DND-41 (cell line): ENCODE data around the gene APOC1.
"Not testable (repeated sequence)": the region's sequence is repeated elsewhere in the genome, so short reads cannot be mapped to it uniquely, and the experiment has no call there.

ENCODE experiments used
- ATAC-seq: fragments of 200-7000 bp; cut with Tn5 transposase; 3 replicates; pipeline ENCODE4 v1.9.1; 2021; ENCODE audit warnings: low read depth; ENCODE audit not compliant: insufficient read depth
- DNase-seq: peaks from one replicate; pipeline ENCODE4 v3.0.0-alpha.2; 2020
- H2AFZ ChIP-seq: 2 replicates; pipeline ENCODE4 v1.6.0; 2012; ENCODE audit warnings: low read depth, low read length
- H3K27ac ChIP-seq: 2 replicates; pipeline ENCODE4 v1.5.1; 2012; ENCODE audit warnings: low read length, inconsistent platforms
- H3K27me3 ChIP-seq: fragments of 200-600 bp; sonication (generic); 2 replicates; pipeline ENCODE4 v1.6.0; 2012; ENCODE audit warnings: low read length, mild to moderate bottlenecking, inconsistent platforms; ENCODE audit not compliant: insufficient read depth, poor library complexity
- H3K36me3 ChIP-seq: 2 replicates; pipeline ENCODE4 v1.5.1; 2012; ENCODE audit warnings: low read length, inconsistent platforms; ENCODE audit not compliant: insufficient read depth
- H3K4me1 ChIP-seq: 2 replicates; pipeline ENCODE4 v1.5.1; 2012; ENCODE audit warnings: mild to moderate bottlenecking, low read length; ENCODE audit not compliant: insufficient read depth
- H3K4me2 ChIP-seq: 2 replicates; pipeline ENCODE4 v1.6.0; 2012; ENCODE audit warnings: mild to moderate bottlenecking, moderate library complexity, low read length, inconsistent platforms; ENCODE audit not compliant: insufficient read depth
- H3K4me3 ChIP-seq, 2 experiments: fragments of 200-600 bp in 1 of 2; shearing (Covaris generic) in 1 of 2; 2 replicates each; pipeline ENCODE4 v1.5.1; 2012 to 2016; ENCODE audit warnings: inconsistent platforms in 2 of 2, low read length in 2 of 2, mild to moderate bottlenecking in 2 of 2, low read depth in 1 of 2, moderate library complexity in 1 of 2
- H3K79me2 ChIP-seq: 2 replicates; pipeline ENCODE4 v1.6.0; 2012; ENCODE audit warnings: low read length, inconsistent platforms; ENCODE audit not compliant: insufficient read depth
- H3K9ac ChIP-seq: 2 replicates; pipeline ENCODE4 v1.6.0; 2012; ENCODE audit warnings: low read depth, mild to moderate bottlenecking, inconsistent platforms, low read length, moderate library complexity
- H3K9me3 ChIP-seq: 2 replicates; pipeline ENCODE4 v1.5.1; 2012; ENCODE audit warnings: low read length, moderate library complexity, mild to moderate bottlenecking, inconsistent platforms; ENCODE audit not compliant: insufficient read depth, severe bottlenecking
- H4K20me1 ChIP-seq: 2 replicates; pipeline ENCODE4 v1.6.0; 2012; ENCODE audit warnings: low read length; ENCODE audit not compliant: insufficient read depth
- EZH2 ChIP-seq: IDR thresholded peaks from 3 replicates; pipeline ENCODE4 v1.6.1; 2012; ENCODE audit warnings: borderline replicate concordance, low read depth, mild to moderate bottlenecking, moderate library complexity, low read length, inconsistent platforms; ENCODE audit not compliant: severe bottlenecking
- TF ChIP-seq, protein P1 (sequence below): IDR thresholded peaks from 2 replicates; pipeline ENCODE4 v1.5.1; 2012; ENCODE audit warnings: borderline replicate concordance, low read length, moderate library complexity, mild to moderate bottlenecking; ENCODE audit not compliant: poor library complexity, severe bottlenecking; ENCODE audit errors: extremely low read depth

The APOC1 gene

DNA sequence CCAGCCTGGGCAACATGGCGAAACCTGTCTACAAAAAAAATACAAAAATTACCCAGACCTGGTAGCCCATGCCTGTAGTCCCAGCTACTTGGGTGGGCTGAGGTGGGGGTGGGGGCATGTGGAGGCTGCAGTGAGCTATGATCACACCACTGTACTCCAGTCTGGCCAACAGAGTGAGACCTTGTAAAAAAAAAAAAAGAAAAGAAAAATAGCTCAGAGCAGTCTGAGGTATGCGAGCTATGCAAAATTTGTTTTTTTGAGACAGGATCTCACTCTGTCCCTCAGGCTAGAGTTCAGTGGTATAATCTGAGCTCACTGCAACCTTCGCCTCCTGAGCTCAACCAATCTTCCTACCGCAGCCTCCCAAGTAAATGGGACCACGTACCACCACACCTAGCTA, 30.5 kb upstream of the APOC1 start:
- H4K20me1 ChIP-seq = no peaks in the 10 kb centered on the region
- no peak for ATAC-seq
- no peak overlapping the region for H2AFZ ChIP-seq
- no peaks in the 10 kb centered on the region for H3K27me3 ChIP-seq
- TF ChIP-seq, protein P1, sequence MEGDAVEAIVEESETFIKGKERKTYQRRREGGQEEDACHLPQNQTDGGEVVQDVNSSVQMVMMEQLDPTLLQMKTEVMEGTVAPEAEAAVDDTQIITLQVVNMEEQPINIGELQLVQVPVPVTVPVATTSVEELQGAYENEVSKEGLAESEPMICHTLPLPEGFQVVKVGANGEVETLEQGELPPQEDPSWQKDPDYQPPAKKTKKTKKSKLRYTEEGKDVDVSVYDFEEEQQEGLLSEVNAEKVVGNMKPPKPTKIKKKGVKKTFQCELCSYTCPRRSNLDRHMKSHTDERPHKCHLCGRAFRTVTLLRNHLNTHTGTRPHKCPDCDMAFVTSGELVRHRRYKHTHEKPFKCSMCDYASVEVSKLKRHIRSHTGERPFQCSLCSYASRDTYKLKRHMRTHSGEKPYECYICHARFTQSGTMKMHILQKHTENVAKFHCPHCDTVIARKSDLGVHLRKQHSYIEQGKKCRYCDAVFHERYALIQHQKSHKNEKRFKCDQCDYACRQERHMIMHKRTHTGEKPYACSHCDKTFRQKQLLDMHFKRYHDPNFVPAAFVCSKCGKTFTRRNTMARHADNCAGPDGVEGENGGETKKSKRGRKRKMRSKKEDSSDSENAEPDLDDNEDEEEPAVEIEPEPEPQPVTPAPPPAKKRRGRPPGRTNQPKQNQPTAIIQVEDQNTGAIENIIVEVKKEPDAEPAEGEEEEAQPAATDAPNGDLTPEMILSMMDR = no peak
- no peak for TF ChIP-seq EZH2
- H3K36me3 ChIP-seq = no peaks in the 10 kb centered on the region
- no peaks in the 10 kb centered on the region for H3K4me1 ChIP-seq
- DNase-seq = no peak
- H3K4me2 ChIP-seq = no peak overlapping the region
- H3K4me3 ChIP-seq = no peak overlapping the region
- no peak overlapping the region for H3K27ac ChIP-seq
- no peak overlapping the region for H3K9ac ChIP-seq
- no peaks in the 10 kb centered on the region for H3K79me2 ChIP-seq
- no peaks in the 10 kb centered on the region for H3K9me3 ChIP-seq

DNA sequence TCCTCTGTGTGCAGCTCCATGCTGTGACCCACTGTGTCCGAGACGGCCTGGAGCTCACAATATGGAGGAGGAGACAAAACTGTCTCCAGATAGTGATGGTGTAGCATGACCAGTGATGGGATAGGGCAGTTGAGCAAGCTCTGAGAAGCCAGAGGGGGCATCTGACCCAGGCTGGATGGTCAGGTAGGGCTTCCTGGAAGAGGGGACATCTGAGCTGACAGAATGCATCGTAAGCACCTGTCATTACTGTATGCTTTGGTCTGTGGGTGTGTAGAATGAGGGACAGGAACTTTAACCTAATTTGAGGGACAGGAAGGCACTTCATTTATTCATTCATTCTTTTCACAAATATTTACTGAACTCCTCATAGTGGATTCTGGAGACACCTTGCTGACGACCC, 29.8 kb upstream of the APOC1 start:
- ATAC-seq (no peak), DNase-seq (no peak)
- no peaks in the 10 kb centered on the region for H3K27me3 ChIP-seq
- no peak overlapping the region for H3K27ac ChIP-seq
- TF ChIP-seq, protein P1 = no peak
- no peak for TF ChIP-seq EZH2
- no peaks in the 10 kb centered on the region for H3K9me3 ChIP-seq
- H4K20me1 ChIP-seq = no peaks in the 10 kb centered on the region
- H3K79me2 ChIP-seq = no peaks in the 10 kb centered on the region
- H3K4me1 ChIP-seq = peaks cover 2% of the 10 kb centered on the region
- H3K4me3 ChIP-seq = no peak overlapping the region
- H3K4me2 ChIP-seq = no peak overlapping the region
- no peaks in the 10 kb centered on the region for H3K36me3 ChIP-seq
- H2AFZ ChIP-seq = no peak overlapping the region
- H3K9ac ChIP-seq = no peak overlapping the region

DNA sequence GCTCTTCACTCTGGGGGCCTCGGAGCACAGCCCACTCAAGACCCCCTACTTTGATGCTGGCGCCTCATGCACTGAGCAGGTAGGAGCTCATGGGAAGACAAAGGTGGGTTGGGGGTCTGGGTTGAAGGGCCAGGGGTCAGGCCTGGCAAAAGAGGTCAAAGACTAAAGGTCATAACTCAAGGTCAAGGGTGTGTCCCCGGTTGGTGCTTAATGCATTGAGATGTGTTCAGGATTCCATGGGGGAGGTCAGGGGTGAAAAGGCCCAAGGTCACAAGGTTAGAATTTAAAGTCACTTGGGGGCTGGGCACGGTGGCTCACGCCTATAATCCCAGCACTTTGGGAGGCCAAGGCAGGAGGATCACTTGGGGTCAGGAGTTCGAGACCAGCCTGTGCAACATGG, 28.3 kb upstream of the APOC1 start:
- no peaks in the 10 kb centered on the region for H3K36me3 ChIP-seq
- peaks cover 9% of the 10 kb centered on the region for H3K4me1 ChIP-seq
- no peaks in the 10 kb centered on the region for H3K27me3 ChIP-seq
- H3K79me2 ChIP-seq = peaks cover under 1% of the 10 kb centered on the region
- H4K20me1 ChIP-seq = no peaks in the 10 kb centered on the region
- H3K4me3 ChIP-seq = no peak overlapping the region
- no peak overlapping the region for H2AFZ ChIP-seq
- no peaks in the 10 kb centered on the region for H3K9me3 ChIP-seq
- DNase-seq (no peak), ATAC-seq (no peak)
- H3K9ac ChIP-seq = no peak overlapping the region
- H3K4me2 ChIP-seq = no peak overlapping the region
- TF ChIP-seq, protein P1 = no peak
- no peak for TF ChIP-seq EZH2
- no peak overlapping the region for H3K27ac ChIP-seq

DNA sequence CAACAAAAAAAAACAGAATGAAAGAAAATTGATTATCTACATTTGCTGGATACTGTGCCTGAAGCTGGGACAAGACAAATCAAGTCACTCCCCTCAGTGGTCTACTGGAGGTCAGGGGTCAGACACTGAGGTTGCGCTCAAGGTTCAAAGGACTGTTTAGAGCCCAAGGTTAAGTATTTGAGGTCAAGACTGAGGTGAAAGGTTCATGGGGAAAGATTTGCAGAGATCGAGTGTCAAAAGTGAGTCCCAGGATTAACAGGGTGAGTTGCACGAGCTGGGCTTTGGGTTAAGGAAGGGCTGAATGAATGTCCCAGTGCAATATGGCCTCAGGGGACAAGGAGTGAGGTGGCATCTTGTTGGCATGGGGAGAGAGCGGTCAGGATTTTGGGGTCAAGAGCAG, 26.8 kb upstream of the APOC1 start:
- no peaks in the 10 kb centered on the region for H3K27me3 ChIP-seq
- H4K20me1 ChIP-seq = peaks cover 11% of the 10 kb centered on the region
- H3K9ac ChIP-seq = no peak overlapping the region
- no peak overlapping the region for H3K27ac ChIP-seq
- peaks cover 16% of the 10 kb centered on the region for H3K79me2 ChIP-seq
- no peak for TF ChIP-seq EZH2
- TF ChIP-seq, protein P1 = no peak
- no peak overlapping the region for H3K4me2 ChIP-seq
- no peaks in the 10 kb centered on the region for H3K9me3 ChIP-seq
- peaks cover 10% of the 10 kb centered on the region for H3K36me3 ChIP-seq
- DNase-seq (no peak), ATAC-seq (no peak)
- peaks cover 20% of the 10 kb centered on the region for H3K4me1 ChIP-seq
- H3K4me3 ChIP-seq = no peak overlapping the region
- peak overlapping the region; percentile 22; the same call in 1 of the 2 replicates for H2AFZ ChIP-seq

DNA sequence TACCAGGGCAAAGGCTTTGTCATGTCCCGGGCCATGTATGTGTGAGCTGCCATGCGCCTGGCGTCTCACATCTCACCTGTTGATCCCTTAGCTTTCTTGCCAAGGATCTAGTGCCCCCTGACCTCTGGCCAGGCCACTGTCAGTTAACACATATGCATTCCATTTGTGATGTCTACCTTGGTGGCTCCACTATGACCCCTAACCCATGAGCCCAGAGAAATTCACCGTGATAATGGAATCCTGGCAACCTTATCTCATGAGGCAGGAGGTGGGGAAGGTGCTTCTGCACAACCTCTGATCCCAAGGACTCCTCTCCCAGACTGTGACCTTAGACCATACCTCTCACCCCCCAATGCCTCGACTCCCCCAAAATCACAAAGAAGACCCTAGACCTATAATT, 26.1 kb upstream of the APOC1 start:
- H3K4me2 ChIP-seq, H3K4me3 ChIP-seq, H3K9me3 ChIP-seq, ATAC-seq, DNase-seq, H3K27ac ChIP-seq, H3K9ac ChIP-seq, H3K27me3 ChIP-seq, H2AFZ ChIP-seq: not testable (repeated sequence)
- H3K36me3 ChIP-seq = peaks cover 17% of the 10 kb centered on the region
- peaks cover 27% of the 10 kb centered on the region for H3K4me1 ChIP-seq
- H4K20me1 ChIP-seq = peaks cover 18% of the 10 kb centered on the region
- peaks cover 22% of the 10 kb centered on the region for H3K79me2 ChIP-seq
